ENCODE measurements around the gene TECTA.

TECTA gene

GRCh38 chr11:121100943-121101342, at the start of gene TECTA:
TSS of gene TECTA (plus strand) at chr11:121101243. CDS start at chr11:121102666, 1,423 bp downstream.
- DNase-seq, result no peak

- no peak for DNase-seq
These were observed 47.8 kb upstream of the TECTA start for GRCh38 chr11:121053244-121053643.

DNA sequence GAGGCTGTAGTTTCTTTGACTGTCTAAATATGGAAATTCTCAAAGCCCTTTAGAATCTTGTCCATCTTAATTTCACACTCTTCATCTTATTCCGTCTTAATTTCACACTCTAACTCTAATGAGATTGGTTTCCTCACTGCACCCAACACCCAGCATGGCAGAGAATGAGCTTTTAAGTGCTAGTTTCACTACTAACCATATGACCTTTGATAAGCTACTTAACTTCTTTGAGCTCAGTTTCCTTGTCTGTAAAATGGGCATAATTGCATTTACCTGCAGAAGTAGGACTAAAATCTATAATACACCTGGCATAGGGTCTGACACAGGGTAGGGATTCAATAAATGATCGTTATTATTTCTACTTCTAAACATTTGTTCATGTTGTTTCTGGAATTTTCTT, 46.8 kb upstream of the TECTA start:
- no peak for DNase-seq

DNA sequence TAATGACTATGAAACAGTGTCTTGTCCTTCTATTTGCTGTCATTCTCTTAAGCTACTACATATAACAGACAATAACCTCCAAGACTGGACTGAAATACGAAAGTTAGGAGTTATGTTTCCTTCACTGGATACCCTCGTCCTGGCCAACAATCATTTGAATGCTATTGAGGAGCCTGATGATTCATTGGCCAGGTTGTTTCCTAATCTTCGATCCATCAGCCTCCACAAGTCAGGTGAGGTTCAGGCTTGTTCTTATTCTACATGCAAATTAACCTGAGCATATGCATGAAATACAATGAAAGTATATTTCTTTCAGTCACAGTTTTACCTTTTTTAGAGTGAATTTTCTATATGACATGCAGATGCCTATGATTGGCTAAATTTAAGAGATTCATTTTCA, 46.0 kb upstream of the TECTA start:
- no peak for DNase-seq

DNA sequence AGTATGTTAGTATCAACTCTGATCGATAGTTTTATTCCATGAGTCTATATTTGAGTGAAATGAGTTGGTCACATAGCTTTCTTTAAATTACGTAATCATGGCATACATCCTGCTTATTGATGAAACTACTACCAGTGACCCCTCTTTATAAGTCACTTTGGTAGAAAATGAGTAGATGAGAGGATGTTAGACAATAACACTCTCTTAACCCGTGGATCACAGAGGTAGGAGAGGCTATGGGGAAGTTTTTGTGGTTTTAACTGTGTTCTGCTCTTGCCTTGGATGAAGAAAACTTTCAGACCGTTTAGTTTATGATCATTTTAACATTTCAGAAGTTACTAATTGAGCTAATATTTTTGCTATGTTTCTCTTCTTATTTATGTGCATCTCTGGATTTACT, 43.1 kb upstream of the TECTA start:
- DNase-seq, result no peak

DNA sequence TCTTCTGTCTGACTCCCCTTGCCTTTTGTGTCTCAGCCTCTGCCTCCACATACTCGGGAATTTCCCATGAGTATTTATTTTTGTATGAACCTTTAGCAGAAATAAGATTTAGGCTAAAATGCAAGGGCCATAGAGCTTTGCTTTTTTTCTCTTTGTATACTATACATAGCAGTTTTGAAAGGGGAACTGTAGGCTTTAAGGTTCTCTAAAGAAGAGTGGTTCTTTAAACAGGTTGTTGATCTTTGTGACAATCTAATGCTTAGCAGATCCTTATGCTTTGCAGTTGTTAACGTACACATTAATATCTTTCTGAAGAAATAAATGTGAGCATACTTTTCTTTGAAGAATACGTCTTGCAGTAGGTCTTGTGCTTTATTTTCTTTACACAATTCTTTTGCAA, 42.1 kb upstream of the TECTA start:
- DNase-seq, result no peak

DNA sequence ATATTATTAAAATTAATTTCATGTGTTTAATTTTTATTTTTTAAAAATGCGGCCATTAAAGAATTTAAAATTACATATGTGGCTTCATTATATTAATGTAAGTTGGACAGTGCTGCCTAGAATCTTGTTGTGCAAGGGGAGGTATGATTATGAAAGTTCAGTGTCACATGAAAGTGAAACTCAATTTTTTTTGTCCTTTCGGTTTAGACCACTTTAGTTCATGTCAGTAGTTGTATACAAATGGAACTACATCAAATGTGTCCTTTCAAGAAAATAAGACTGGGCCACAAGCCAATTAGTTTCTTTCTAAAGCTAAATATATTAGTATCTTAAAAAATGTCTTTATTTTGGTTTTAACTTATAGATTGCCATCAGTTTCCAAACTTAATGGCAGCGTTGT, 41.4 kb upstream of the TECTA start:
- no peak for DNase-seq

GRCh38 chr11:121063728-121064127, 37.3 kb upstream of the TECTA start:
- no peak for DNase-seq

DNA sequence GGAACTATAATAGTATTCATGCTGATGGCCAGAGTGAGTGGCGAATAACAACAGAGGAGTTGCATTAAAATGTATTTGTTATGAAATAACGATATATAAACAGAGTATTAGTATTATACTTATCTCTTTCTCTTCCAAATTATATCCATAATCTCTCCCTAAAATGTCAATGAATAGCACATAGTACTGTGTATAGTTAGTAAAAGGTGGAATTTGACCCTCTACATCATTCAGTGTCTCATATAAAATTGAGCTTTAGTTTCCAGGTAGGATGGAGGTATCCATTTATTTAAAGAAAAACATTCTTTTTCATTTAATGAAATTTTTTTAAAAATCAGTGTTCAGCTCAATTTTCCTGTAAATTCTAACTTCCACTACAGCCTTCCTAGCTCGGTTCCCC, 34.4 kb upstream of the TECTA start:
- no peak for DNase-seq

- no peak for DNase-seq
These were observed 34.0 kb upstream of the TECTA start for GRCh38 chr11:121067026-121067425.

DNA sequence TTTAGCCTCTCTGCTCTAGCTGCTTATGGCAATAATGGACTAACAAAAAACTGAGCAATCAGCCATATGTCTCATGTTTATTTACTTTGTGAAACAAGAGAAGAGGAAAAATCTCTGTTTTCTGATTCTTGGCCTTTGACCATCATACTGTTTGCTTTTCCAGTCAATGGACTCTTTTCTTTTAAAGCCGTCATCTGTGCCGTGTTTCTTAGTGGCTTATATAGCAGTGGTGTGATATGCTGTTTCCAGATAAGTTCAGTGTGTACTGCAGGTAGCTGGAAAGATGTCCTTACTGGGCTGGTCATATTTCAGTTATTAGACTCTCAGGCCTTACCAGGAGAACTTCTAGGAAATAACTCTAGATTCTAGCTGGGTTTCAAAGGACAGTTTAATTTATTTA, 33.6 kb upstream of the TECTA start:
- no peak for DNase-seq

GRCh38 chr11:121067962-121068647, 32.9 kb upstream of the TECTA start:
- DNase-seq, result no peak

DNA sequence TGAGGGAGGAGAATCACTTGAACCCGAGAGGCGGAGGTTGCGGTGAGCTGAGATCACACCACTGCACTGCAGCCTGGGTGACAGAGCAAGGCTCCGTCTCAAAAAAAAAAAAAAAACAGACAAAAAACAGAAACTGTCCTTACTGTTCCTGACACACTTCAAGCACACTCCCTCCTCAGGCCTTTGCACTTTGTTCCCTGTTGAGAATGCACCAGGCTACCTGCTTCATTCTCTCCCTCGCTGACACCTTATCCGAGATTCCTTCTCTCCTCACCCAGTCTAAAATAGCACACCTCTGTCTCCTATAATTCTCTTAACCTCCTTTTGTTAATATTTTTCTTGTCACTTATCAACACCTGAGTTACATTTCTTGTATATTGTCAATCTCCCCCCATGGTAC, 32.3 kb upstream of the TECTA start:
- no peak for DNase-seq

GRCh38 chr11:121070951-121071845, 29.8 kb upstream of the TECTA start:
- DNase-seq, result no peak

- no peak for DNase-seq
These were observed 29.1 kb upstream of the TECTA start for GRCh38 chr11:121071846-121072450.

DNA sequence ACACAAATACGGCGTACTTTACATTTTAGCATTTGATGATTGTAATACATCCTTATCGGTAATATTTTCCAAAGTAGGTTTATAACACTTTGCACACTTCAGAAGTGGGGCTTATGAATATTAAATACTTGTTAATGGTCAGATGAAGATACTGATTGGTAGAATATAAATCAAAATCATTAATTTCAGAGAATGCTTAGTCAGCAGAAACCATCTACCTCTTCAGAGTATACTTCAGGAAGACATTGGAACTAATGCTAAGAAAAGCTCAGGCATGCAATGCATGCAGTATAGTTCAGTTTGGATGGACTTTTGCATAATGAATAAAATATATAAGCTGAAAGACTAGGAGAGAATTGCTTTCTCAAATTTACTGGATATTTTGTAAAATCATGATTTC, 19.7 kb upstream of the TECTA start:
- no peak for DNase-seq

DNA sequence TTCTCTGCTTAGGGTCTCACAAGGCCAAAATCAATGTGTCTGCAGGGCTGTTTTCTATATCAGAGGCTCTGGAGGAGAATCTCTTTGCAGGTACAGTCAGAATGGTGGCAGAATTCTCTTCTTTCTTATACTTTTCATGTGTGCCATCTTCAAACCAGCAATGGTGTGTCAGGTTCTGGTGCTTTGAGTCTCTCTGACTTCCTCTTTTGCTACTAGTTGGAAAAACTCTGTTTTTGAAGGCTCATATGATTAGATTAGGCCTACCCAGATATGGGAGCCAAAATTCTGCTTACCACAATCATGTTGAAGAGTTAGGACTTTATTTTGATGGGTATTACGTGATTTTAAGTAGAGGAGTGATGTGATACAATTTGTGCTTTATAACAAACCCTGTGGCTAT, 18.8 kb upstream of the TECTA start:
- DNase-seq, result no peak

GRCh38 chr11:121082670-121083069, 18.4 kb upstream of the TECTA start:
- no peak for DNase-seq

DNA sequence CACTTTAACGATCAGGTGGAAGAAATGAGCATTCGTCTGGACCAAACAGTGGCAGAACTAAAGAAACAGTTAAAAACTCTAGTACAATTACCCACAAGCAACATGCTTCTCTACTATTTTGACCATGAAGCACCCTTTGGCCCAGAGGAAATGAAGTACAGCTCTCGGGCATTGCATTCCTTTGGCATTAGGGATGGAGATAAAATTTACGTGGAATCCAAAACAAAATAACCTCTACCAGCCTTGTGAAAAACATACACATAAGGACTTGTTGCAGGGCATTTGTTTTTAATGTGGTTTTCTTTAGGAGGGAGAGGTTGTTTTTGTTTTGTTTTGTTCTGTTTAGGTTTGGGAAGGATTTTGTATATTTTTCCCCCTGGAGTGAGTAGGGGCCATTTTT, 14.2 kb upstream of the TECTA start:
- DNase-seq, result no peak

DNA sequence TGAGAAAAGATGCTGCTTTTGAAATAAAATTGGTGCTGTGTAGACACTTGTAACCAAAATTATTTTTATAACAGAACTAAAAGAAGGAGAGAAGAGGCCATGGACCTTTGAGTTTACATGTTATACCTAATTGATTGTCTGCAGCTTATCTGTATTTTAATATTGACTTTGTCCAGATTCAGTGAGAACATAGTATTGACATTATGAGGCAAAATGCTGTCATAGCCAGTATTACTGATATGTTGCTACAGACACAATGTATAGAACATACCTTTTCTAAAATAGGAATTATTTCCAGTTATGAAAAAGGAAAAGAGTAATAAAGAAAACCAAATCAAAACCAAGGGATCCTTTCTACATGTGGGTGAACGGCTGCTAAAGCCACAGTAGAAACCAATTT, 11.5 kb upstream of the TECTA start:
- DNase-seq, result no peak

DNA sequence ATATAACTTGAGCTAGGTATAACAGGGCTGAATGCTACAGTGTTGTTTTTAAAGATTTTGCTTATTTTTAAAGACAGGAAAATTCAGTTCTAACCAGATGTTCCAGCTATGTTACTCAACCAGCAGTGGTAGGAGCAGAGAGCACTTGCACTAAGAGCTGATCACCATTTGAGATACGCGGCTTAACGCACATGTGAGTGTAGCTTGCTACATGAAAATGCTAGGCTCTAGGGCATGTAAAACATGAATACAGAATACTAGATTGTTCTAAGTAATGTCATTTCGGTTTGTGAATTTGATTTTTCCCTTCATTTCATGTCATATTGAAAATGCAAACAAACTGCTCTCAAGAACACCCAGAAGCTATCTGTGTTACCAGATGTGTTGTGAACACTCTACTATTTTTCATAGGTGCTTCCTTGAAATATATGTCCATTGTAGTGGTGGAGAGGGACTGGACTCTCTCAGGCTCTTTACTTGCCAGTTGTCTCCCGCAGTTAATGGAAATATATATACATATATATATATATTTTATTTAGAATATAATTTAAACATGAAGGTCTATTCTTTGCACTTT, 10.8 kb upstream of the TECTA start:
- no peak for DNase-seq

GRCh38 chr11:121091492-121092152, 9.4 kb upstream of the TECTA start:
- no peak for DNase-seq

DNA sequence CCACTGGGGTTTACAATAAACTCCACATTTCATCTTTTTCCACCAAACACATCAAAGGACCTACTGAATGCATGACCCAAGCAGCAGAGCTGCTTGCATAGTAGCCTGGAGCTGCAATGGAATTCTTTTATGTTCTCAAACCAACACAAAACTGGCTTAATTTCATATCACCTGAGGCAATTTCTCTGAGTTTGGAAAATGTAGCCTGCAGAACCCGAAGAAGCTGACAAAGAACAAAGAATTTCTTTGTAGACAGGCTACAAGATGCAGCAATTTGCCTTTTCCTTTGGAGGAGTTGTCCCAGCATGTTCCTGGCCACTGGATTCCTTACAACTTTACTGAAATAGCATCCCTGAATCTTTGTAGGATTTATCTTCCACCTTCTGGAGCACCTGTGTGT, 5.5 kb upstream of the TECTA start:
- DNase-seq, result no peak

Measured in NCI-H2227 treated with DMSO at 0.1 percent for 48 hours (cell line).